OCI-LY3 (cell line): ENCODE data around the gene KCNG4.

Source experiments
- CTCF ChIP-seq: fragments of 200-600, 300-600 bp; sonication (generic); IDR thresholded peaks from 2 replicates; pipeline ENCODE4 v1.5.1; 2014; ENCODE audit warnings: antibody characterized with exemption, low read length, low read depth
- EZH2phosphoT487 ChIP-seq: fragments of 200-600 bp; shearing (Covaris generic); IDR thresholded peaks from 2 replicates; pipeline ENCODE4 v1.6.1; 2018; ENCODE audit warnings: antibody characterized with exemption, mixed run types, low read depth

GRCh38 chr16:84196101-84196500, 43.7 kb downstream of the KCNG4 start:
- TF ChIP-seq CTCF: no peak
- no peak for TF ChIP-seq EZH2phosphoT487
